Muscle layer of colon (tissue), 2 donors: ENCODE measurements around the gene PPP2R5E.

Experiments used
- H3K27ac ChIP-seq: one replicate; pipeline ENCODE4 v1.7.0; 2013; ENCODE audit warnings: low read depth, mild to moderate bottlenecking, low read length, moderate library complexity
- H3K27me3 ChIP-seq, 2 donors: one replicate each; pipeline ENCODE4 v1.7.0; 2013; ENCODE audit warnings: low read length in 2 of 2, mild to moderate bottlenecking in 2 of 2; ENCODE audit not compliant: insufficient read depth in 2 of 2, control insufficient read depth in 1 of 2
- H3K36me3 ChIP-seq: one replicate; pipeline ENCODE4 v1.7.0; 2013; ENCODE audit warnings: mild to moderate bottlenecking, low read length; ENCODE audit not compliant: insufficient read depth
- H3K4me1 ChIP-seq: one replicate; pipeline ENCODE4 v1.7.0; 2013; ENCODE audit warnings: mild to moderate bottlenecking, low read length; ENCODE audit not compliant: insufficient read depth
- H3K4me3 ChIP-seq, 2 donors: one replicate each; pipeline ENCODE4 v1.7.0; 2013; ENCODE audit warnings: low read length in 2 of 2, low read depth in 1 of 2, mild to moderate bottlenecking in 1 of 2, moderate library complexity in 1 of 2
- H3K9ac ChIP-seq: one replicate; pipeline ENCODE4 v1.7.0; 2013; ENCODE audit warnings: low read length
- H3K9me3 ChIP-seq: one replicate; pipeline ENCODE4 v1.7.0; 2013; ENCODE audit warnings: mild to moderate bottlenecking, low read length
- donor health status: abdominal sarcoma.
- donor health status: Adenocarcinoma of cecum.

The PPP2R5E gene

DNA sequence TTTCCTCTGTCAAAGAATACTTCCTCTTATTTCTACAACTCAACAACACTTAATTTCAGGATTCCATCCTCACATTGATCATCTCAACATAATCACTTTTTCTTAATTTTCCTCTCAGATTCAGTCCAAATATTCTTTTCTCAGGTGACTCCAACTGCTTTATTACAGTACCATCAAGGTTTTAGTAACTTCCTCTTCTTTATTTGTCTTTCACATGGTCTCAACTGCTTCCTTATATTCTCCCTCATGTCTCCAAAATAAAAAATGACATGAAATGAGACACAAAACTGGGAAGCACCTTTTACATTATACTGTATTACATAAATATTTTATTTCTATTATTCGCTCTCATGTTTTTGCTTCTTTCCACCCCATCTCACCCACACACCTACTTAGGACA is 55.5 kb downstream of the PPP2R5E start:
- Histone ChIP-seq H3K4me1 (peaks cover 13% of the 10 kb centered on the region), H3K27me3 (no peaks in the 10 kb centered on the region), H3K27ac (no peak overlapping the region), H3K9ac (no peak overlapping the region), H3K9me3 (no peaks in the 10 kb centered on the region), H3K36me3 (no peaks in the 10 kb centered on the region), H3K4me3 (no peak overlapping the region)

- Histone ChIP-seq H3K27me3 (no peaks in the 10 kb centered on the region), H3K36me3 (no peaks in the 10 kb centered on the region), H3K27ac (no peak overlapping the region), H3K9me3 (no peaks in the 10 kb centered on the region), H3K4me3 (no peak overlapping the region), H3K9ac (no peak overlapping the region), H3K4me1 (peaks cover 6% of the 10 kb centered on the region)
Measured at GRCh38 chr14:63486738-63487137, 56.4 kb downstream of the PPP2R5E start.

DNA sequence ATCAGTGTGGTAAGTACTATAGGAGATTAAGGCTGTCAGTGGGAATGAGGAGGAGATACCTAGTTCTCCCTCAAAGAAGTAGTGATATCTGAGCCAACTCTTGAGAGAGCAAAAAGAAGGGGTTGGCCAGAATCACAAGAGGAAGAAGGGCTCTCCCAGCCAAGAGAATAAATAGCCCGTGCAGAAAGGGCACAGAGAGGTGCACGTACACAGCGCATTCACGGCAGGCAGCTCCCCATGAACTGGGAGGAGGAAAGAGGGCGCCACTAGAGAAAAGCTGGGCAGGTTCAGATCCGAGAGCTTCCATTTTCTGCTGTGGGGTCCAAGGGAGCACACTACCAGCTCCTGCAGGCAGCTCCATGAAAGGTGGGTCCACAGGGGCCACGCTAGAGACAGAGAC is 59.9 kb downstream of the PPP2R5E start:
- Histone ChIP-seq H3K9me3 (no peaks in the 10 kb centered on the region), H3K36me3 (no peaks in the 10 kb centered on the region), H3K4me1 (peaks cover 13% of the 10 kb centered on the region), H3K9ac (no peak overlapping the region), H3K4me3 (no peak overlapping the region), H3K27me3 (no peaks in the 10 kb centered on the region), H3K27ac (no peak overlapping the region)

GRCh38 chr14:63480599-63480998 is 62.6 kb downstream of the PPP2R5E start:
- no peaks in the 10 kb centered on the region for H3K27me3 ChIP-seq
- H3K9ac ChIP-seq: no peak overlapping the region
- H3K36me3 ChIP-seq: no peaks in the 10 kb centered on the region
- H3K4me3 ChIP-seq: no peak overlapping the region
- peaks cover 26% of the 10 kb centered on the region for H3K4me1 ChIP-seq
- H3K27ac ChIP-seq: no peak overlapping the region
- H3K9me3 ChIP-seq: no peaks in the 10 kb centered on the region

- no peak overlapping the region for H3K27ac ChIP-seq
- no peaks in the 10 kb centered on the region for H3K36me3 ChIP-seq
- H3K4me3 ChIP-seq: no peak overlapping the region
Measured at GRCh38 chr14:63478437-63478852, 64.7 kb downstream of the PPP2R5E start.

GRCh38 chr14:63478010-63478409 is 65.2 kb downstream of the PPP2R5E start:
- Histone ChIP-seq H3K9ac (no peak overlapping the region), H3K4me1 (peaks cover 26% of the 10 kb centered on the region)

More at GRCh38 chr14:63478437-63478852, 64.7 kb downstream of the PPP2R5E start:
- no peaks in the 10 kb centered on the region for H3K27me3 ChIP-seq
- H3K4me1 ChIP-seq: peaks cover 26% of the 10 kb centered on the region
- H3K9ac ChIP-seq: no peak overlapping the region
- no peaks in the 10 kb centered on the region for H3K9me3 ChIP-seq

GRCh38 chr14:63477556-63477955 is 65.6 kb downstream of the PPP2R5E start:
- H3K27me3 ChIP-seq: no peaks in the 10 kb centered on the region

More at GRCh38 chr14:63478010-63478409, 65.2 kb downstream of the PPP2R5E start:
- Histone ChIP-seq H3K27me3 (no peaks in the 10 kb centered on the region), H3K27ac (no peak overlapping the region), H3K36me3 (no peaks in the 10 kb centered on the region), H3K4me3 (no peak overlapping the region), H3K9me3 (no peaks in the 10 kb centered on the region)

DNA sequence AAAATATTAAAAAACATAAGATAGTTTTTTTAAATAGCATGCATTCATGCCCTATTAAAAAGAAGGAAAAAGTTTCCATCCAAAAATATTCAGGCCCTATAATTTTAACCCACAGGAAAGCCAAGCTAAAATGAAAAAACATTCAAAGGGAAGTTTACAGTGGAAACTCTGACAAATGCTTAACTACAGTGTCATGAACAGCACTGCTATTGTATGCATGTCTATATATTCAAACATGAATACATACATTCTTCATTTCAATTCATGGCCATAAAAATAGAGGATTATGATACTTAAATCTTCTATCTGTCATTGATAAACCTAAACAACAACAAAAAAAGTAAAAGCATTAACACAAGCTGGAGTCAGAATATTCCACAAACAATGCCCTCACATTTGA is 67.4 kb downstream of the PPP2R5E start:
- H3K9ac ChIP-seq: no peak overlapping the region
- H3K36me3 ChIP-seq: no peaks in the 10 kb centered on the region
- no peak overlapping the region for H3K27ac ChIP-seq
- H3K4me3 ChIP-seq: no peak overlapping the region
- peaks cover 36% of the 10 kb centered on the region for H3K4me1 ChIP-seq
- H3K9me3 ChIP-seq: no peaks in the 10 kb centered on the region
- no peaks in the 10 kb centered on the region for H3K27me3 ChIP-seq

More at GRCh38 chr14:63477556-63477955, 65.6 kb downstream of the PPP2R5E start:
- Histone ChIP-seq H3K4me3 (no peak overlapping the region), H3K27ac (no peak overlapping the region), H3K4me1 (peaks cover 31% of the 10 kb centered on the region), H3K9me3 (no peaks in the 10 kb centered on the region), H3K36me3 (no peaks in the 10 kb centered on the region), H3K9ac (no peak overlapping the region)

DNA sequence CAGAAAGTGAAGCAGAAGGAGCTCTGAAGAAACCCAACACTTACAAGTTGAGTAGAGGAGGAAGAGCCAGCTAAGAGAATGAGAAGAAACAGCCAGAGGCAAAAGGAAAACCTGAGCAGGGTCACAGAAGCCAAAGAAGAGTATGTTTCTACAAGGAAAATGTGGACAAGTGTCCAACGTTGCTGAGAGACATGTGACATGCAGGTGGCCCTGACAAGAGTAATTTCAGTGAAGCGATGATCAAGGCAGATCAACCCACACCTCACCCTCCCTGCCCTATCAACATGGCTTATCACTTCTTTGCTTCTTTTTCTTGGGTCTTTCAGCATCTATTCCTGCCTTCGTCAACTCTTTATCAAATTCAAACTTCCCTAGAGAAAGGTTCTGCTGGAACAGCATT is 68.3 kb downstream of the PPP2R5E start:
- Histone ChIP-seq H3K9me3 (no peaks in the 10 kb centered on the region), H3K27me3 (no peaks in the 10 kb centered on the region), H3K4me3 (no peak overlapping the region), H3K36me3 (no peaks in the 10 kb centered on the region), H3K9ac (no peak overlapping the region), H3K4me1 (peaks cover 36% of the 10 kb centered on the region), H3K27ac (no peak overlapping the region)

DNA sequence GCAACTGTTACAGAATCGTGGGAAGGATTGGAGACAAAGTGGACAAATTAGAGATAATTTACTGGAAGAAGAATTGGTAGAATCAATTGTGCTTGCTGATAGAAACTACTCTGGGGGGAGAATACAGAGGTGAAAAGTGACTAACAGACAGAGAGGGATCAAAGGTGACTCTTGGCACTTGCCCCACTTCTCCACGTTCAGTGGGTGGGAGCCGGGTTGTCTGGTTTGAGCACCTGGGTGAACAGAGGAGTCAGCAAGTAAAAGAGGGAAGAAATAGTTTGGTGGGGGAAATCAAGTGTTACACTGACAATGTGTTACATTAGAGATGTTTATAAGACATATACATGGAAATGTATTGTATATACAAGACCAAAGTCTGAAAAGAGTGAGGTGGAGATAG is 69.1 kb downstream of the PPP2R5E start:
- H3K4me1 ChIP-seq: peaks cover 34% of the 10 kb centered on the region
- no peaks in the 10 kb centered on the region for H3K9me3 ChIP-seq
- no peaks in the 10 kb centered on the region for H3K36me3 ChIP-seq
- H3K27me3 ChIP-seq: no peaks in the 10 kb centered on the region
- no peak overlapping the region for H3K27ac ChIP-seq
- no peak overlapping the region for H3K4me3 ChIP-seq
- no peak overlapping the region for H3K9ac ChIP-seq

DNA sequence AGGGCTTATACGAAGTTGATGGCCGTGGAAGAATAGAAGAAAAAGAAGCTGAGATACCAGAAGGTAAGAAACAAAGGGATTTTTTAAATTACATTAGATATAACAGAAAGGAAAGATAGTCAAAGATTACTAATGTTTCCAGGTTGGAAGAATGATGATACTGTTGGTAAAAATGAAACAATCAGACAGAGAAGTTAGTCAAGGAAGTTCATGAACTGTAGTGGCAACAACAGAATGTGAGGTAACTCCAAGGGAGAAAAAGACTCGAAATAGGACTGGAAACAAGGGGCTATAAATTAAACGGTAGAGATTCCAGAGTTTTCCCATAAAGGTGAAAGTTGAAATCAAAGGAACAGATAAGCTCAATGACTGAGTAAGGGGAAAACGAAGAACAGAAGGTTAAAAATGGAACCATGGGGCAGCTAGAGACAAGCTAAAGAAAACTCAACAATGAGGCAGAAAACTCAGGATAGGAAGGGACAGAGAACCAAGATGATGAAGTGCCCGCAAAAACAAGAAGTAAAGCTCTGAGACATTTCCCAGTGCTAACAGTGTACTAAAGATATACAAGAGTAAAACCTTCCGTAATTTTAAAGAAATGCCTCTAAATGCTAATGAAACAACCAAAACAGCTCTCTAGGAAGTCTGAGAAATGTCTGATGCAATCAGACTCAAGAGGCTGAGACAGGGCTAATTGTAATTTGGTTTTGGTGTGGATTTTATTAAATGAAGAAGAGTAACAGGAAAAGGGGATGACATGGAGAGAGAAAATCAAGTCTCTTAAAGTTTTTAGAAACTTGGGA is 70.0 kb downstream of the PPP2R5E start:
- peaks cover 28% of the 10 kb centered on the region for H3K4me1 ChIP-seq
- no peak overlapping the region for H3K27ac ChIP-seq
- no peaks in the 10 kb centered on the region for H3K36me3 ChIP-seq
- no peaks in the 10 kb centered on the region for H3K27me3 ChIP-seq
- no peaks in the 10 kb centered on the region for H3K9me3 ChIP-seq
- no peak overlapping the region for H3K4me3 ChIP-seq
- no peak overlapping the region for H3K9ac ChIP-seq
